Measurements from ENCODE around the gene SBF1.

SBF1 gene

GRCh38 chr22:50463188-50463900, 11.5 kb downstream of the SBF1 start:
- Histone ChIP-seq H3K4me3 (ENCODE audit: extremely low read depth, insufficient read depth, low read length, poor library complexity, severe bottlenecking) (no peak overlapping the region), H3K27ac (ENCODE audit: low read depth, low read length, severe bottlenecking) (no peak overlapping the region), H3K4me1 (ENCODE audit: control insufficient read depth, insufficient read depth, low read length, poor library complexity, severe bottlenecking) (no peaks in the 10 kb centered on the region), H3K36me3 (ENCODE audit: control insufficient read depth, insufficient read depth, low read length) (peaks cover 90% of the 10 kb centered on the region), H3K9me3 (ENCODE audit: control insufficient read depth, low read length) (no peaks in the 10 kb centered on the region)
- 97 to 98% methylated on average over 27 to 28 of the region's 28 CpGs for WGBS, 2 experiments (ENCODE audit: insufficient coverage in 2 of 2)

GRCh38 chr22:50461979-50462540, 12.8 kb downstream of the SBF1 start:
- Histone ChIP-seq H3K36me3 (ENCODE audit: control insufficient read depth, insufficient read depth, low read length) (peaks cover 86% of the 10 kb centered on the region), H3K27ac (ENCODE audit: low read depth, low read length, severe bottlenecking) (no peak overlapping the region), H3K9me3 (ENCODE audit: control insufficient read depth, low read length) (no peaks in the 10 kb centered on the region), H3K4me1 (ENCODE audit: control insufficient read depth, insufficient read depth, low read length, poor library complexity, severe bottlenecking) (no peaks in the 10 kb centered on the region), H3K4me3 (ENCODE audit: extremely low read depth, insufficient read depth, low read length, poor library complexity, severe bottlenecking) (no peak overlapping the region)
- WGBS, 2 experiments (ENCODE audit: insufficient coverage in 2 of 2) = 94 to 98% methylated on average over 19 to 24 of the region's 30 CpGs

GRCh38 chr22:50461536-50461935, 13.3 kb downstream of the SBF1 start:
- 96 to 98% methylated on average over 23 to 26 of the region's 26 CpGs for WGBS, 2 experiments (ENCODE audit: insufficient coverage in 2 of 2)
- H3K4me3 ChIP-seq (ENCODE audit: extremely low read depth, insufficient read depth, low read length, poor library complexity, severe bottlenecking) = no peak overlapping the region
- peaks cover 84% of the 10 kb centered on the region for H3K36me3 ChIP-seq (ENCODE audit: control insufficient read depth, insufficient read depth, low read length)
- H3K27ac ChIP-seq (ENCODE audit: low read depth, low read length, severe bottlenecking) = no peak overlapping the region
- no peaks in the 10 kb centered on the region for H3K9me3 ChIP-seq (ENCODE audit: control insufficient read depth, low read length)
- H3K4me1 ChIP-seq (ENCODE audit: control insufficient read depth, insufficient read depth, low read length, poor library complexity, severe bottlenecking) = no peaks in the 10 kb centered on the region

GRCh38 chr22:50460938-50461337, 13.9 kb downstream of the SBF1 start:
- no peaks in the 10 kb centered on the region for H3K4me1 ChIP-seq (ENCODE audit: control insufficient read depth, insufficient read depth, low read length, poor library complexity, severe bottlenecking)
- no peak overlapping the region for H3K4me3 ChIP-seq (ENCODE audit: extremely low read depth, insufficient read depth, low read length, poor library complexity, severe bottlenecking)
- H3K36me3 ChIP-seq (ENCODE audit: control insufficient read depth, insufficient read depth, low read length) = peaks cover 80% of the 10 kb centered on the region
- 96 to 99% methylated on average over 14 to 17 of the region's 17 CpGs for WGBS, 2 experiments (ENCODE audit: insufficient coverage in 2 of 2)
- no peak overlapping the region for H3K27ac ChIP-seq (ENCODE audit: low read depth, low read length, severe bottlenecking)
- no peaks in the 10 kb centered on the region for H3K9me3 ChIP-seq (ENCODE audit: control insufficient read depth, low read length)

GRCh38 chr22:50459496-50460140, 15.2 kb downstream of the SBF1 start:
- Histone ChIP-seq H3K4me3 (ENCODE audit: extremely low read depth, insufficient read depth, low read length, poor library complexity, severe bottlenecking) (no peak overlapping the region), H3K27ac (ENCODE audit: low read depth, low read length, severe bottlenecking) (no peak overlapping the region), H3K4me1 (ENCODE audit: control insufficient read depth, insufficient read depth, low read length, poor library complexity, severe bottlenecking) (no peaks in the 10 kb centered on the region), H3K9me3 (ENCODE audit: control insufficient read depth, low read length) (no peaks in the 10 kb centered on the region), H3K36me3 (ENCODE audit: control insufficient read depth, insufficient read depth, low read length) (peaks cover 80% of the 10 kb centered on the region)
- WGBS, 2 experiments (ENCODE audit: insufficient coverage in 2 of 2) = 96% methylated on average over 30 to 41 of the region's 41 CpGs

- Histone ChIP-seq H3K9me3 (ENCODE audit: control insufficient read depth, low read length) (no peaks in the 10 kb centered on the region), H3K4me3 (ENCODE audit: extremely low read depth, insufficient read depth, low read length, poor library complexity, severe bottlenecking) (no peak overlapping the region), H3K27ac (ENCODE audit: low read depth, low read length, severe bottlenecking) (no peak overlapping the region), H3K36me3 (ENCODE audit: control insufficient read depth, insufficient read depth, low read length) (peaks cover 80% of the 10 kb centered on the region), H3K4me1 (ENCODE audit: control insufficient read depth, insufficient read depth, low read length, poor library complexity, severe bottlenecking) (no peaks in the 10 kb centered on the region)
- 97 to 100% methylated on average over 1 to 22 of the region's 22 CpGs for WGBS, 2 experiments (ENCODE audit: insufficient coverage in 2 of 2)
Observed at GRCh38 chr22:50459016-50459415, 15.8 kb downstream of the SBF1 start.

GRCh38 chr22:50456466-50457234, 18.2 kb downstream of the SBF1 start:
- H3K4me3 ChIP-seq (ENCODE audit: extremely low read depth, insufficient read depth, low read length, poor library complexity, severe bottlenecking) = no peak overlapping the region
- WGBS, 2 experiments (ENCODE audit: insufficient coverage in 2 of 2) = 93% methylated on average over 24 to 32 of the region's 34 CpGs
- peaks cover 69% of the 10 kb centered on the region for H3K36me3 ChIP-seq (ENCODE audit: control insufficient read depth, insufficient read depth, low read length)
- H3K9me3 ChIP-seq (ENCODE audit: control insufficient read depth, low read length) = no peaks in the 10 kb centered on the region
- H3K27ac ChIP-seq (ENCODE audit: low read depth, low read length, severe bottlenecking) = no peak overlapping the region
- no peaks in the 10 kb centered on the region for H3K4me1 ChIP-seq (ENCODE audit: control insufficient read depth, insufficient read depth, low read length, poor library complexity, severe bottlenecking)

- WGBS, 2 experiments (ENCODE audit: insufficient coverage in 2 of 2) = 90 to 98% methylated on average over 5 to 6 of the region's 11 CpGs
- no peaks in the 10 kb centered on the region for H3K9me3 ChIP-seq (ENCODE audit: control insufficient read depth, low read length)
- H3K4me3 ChIP-seq (ENCODE audit: extremely low read depth, insufficient read depth, low read length, poor library complexity, severe bottlenecking) = no peak overlapping the region
- peaks cover 69% of the 10 kb centered on the region for H3K36me3 ChIP-seq (ENCODE audit: control insufficient read depth, insufficient read depth, low read length)
- no peak overlapping the region for H3K27ac ChIP-seq (ENCODE audit: low read depth, low read length, severe bottlenecking)
- no peaks in the 10 kb centered on the region for H3K4me1 ChIP-seq (ENCODE audit: control insufficient read depth, insufficient read depth, low read length, poor library complexity, severe bottlenecking)
Observed at GRCh38 chr22:50456026-50456425, 18.8 kb downstream of the SBF1 start.

- WGBS, 2 experiments (ENCODE audit: insufficient coverage in 2 of 2) = 96 to 98% methylated on average over 18 of the region's 18 CpGs
- no peaks in the 10 kb centered on the region for H3K4me1 ChIP-seq (ENCODE audit: control insufficient read depth, insufficient read depth, low read length, poor library complexity, severe bottlenecking)
- H3K4me3 ChIP-seq (ENCODE audit: extremely low read depth, insufficient read depth, low read length, poor library complexity, severe bottlenecking) = no peak overlapping the region
- peaks cover 69% of the 10 kb centered on the region for H3K36me3 ChIP-seq (ENCODE audit: control insufficient read depth, insufficient read depth, low read length)
- no peaks in the 10 kb centered on the region for H3K9me3 ChIP-seq (ENCODE audit: control insufficient read depth, low read length)
- H3K27ac ChIP-seq (ENCODE audit: low read depth, low read length, severe bottlenecking) = no peak overlapping the region
Observed at GRCh38 chr22:50455201-50455600, 19.6 kb downstream of the SBF1 start.

- no peak overlapping the region for H3K27ac ChIP-seq (ENCODE audit: low read depth, low read length, severe bottlenecking)
- no peaks in the 10 kb centered on the region for H3K4me1 ChIP-seq (ENCODE audit: control insufficient read depth, insufficient read depth, low read length, poor library complexity, severe bottlenecking)
- 93 to 94% methylated on average over 20 to 27 of the region's 27 CpGs for WGBS, 2 experiments (ENCODE audit: insufficient coverage in 2 of 2)
- H3K4me3 ChIP-seq (ENCODE audit: extremely low read depth, insufficient read depth, low read length, poor library complexity, severe bottlenecking) = no peak overlapping the region
- H3K9me3 ChIP-seq (ENCODE audit: control insufficient read depth, low read length) = no peaks in the 10 kb centered on the region
- peaks cover 70% of the 10 kb centered on the region for H3K36me3 ChIP-seq (ENCODE audit: control insufficient read depth, insufficient read depth, low read length)
Observed at GRCh38 chr22:50454556-50455075, 20.2 kb downstream of the SBF1 start.

All from mesodermal cell (in vitro differentiated cells).